GM13976 (cell line): Measurements from ENCODE around the gene BPIFB1.

Experiments used
- DNase-seq: peaks from one replicate; pipeline ENCODE4 v3.0.0; 2012; ENCODE audit warnings: low spot score
- CTCF ChIP-seq: IDR thresholded peaks from 2 replicates; pipeline ENCODE4 v1.5.1; 2012; ENCODE audit warnings: borderline replicate concordance, mild to moderate bottlenecking; ENCODE audit not compliant: insufficient read depth; ENCODE audit errors: extremely low read depth, missing control alignments, control extremely low read depth
- in situ Hi-C: fragments of 300-500 bp; cut with MboI; formaldehyde crosslinking; loops from one replicate; pipeline ENCODE4 v1.12.0; 2022; ENCODE audit warnings: low sequenced_read_pairs, mixed read lengths, inconsistent platforms; ENCODE audit not compliant: unreplicated experiment

BPIFB1 gene

GRCh38 chr20:33280775-33281174, 2.2 kb upstream of the BPIFB1 start:
- TF ChIP-seq CTCF, result no peak
- no peak for DNase-seq
- in situ Hi-C loops, result no loop called here

DNA sequence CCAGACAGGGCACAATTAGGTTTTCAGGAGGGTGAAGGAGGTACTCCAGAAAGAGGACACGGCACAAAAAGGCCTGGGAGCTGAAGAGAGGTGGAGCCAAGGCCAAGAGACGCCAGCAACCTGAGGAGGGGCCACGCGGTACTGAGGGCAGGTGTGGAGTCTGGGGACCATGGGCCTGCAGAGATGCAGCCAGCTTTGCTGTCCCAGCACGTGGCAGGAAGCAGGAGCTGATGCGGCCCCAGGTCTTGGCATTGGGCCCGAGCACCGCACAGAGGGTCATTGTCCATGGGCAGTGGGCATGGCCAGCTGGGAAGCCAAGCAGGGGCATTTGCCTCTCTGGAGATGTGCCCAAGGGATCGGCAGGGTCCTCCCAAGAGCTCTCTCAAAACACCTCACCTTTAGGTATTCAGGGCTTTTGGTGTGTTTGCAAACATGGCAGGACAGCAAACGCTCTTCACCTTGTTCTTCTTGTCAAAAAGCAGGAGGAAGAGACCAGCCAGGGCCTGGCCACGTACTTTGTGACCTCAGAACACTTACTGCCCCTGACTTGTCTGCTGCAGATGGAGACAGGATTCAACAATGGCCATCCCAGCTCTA, 1.4 kb upstream of the BPIFB1 start:
- TF ChIP-seq CTCF, result no peak
- no peak for DNase-seq
- in situ Hi-C loops, result no loop called here

GRCh38 chr20:33282196-33282934, 649 bp upstream of the BPIFB1 start:
- peak; percentile 3 for DNase-seq
- in situ Hi-C loops, result no loop called here
- TF ChIP-seq CTCF, result no peak

DNA sequence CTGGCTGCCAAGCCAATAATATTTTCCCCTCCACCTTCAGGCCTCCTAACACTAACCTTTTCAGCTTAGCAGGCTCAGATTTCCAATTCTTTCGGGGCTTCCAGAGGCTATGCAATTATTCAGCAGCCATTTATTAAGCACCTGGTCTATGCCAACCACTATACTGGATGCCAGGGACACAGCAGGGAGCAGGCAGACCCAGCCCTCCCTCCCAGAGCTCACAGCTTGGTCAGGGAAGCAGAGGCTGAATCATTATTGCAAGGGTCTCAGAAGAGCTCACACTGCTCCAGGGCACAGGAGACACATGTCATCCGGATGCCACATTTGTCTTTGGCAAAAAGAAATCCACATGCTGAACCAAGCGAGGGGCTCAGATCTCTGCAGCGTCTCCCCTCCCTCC, 1.3 kb downstream of the BPIFB1 start:
- TF ChIP-seq CTCF, result no peak
- in situ Hi-C loops, result no loop called here
- peak; percentile 20 for DNase-seq

- DNase-seq, result peak; percentile 2
- TF ChIP-seq CTCF, result no peak
- in situ Hi-C loops, result no loop called here
Measured at GRCh38 chr20:33284937-33285336, 1.9 kb downstream of the BPIFB1 start.

GRCh38 chr20:33285861-33286495, 3.0 kb downstream of the BPIFB1 start:
- no peak for TF ChIP-seq CTCF
- peak; percentile 13 for DNase-seq
- in situ Hi-C loops, result no loop called here

DNA sequence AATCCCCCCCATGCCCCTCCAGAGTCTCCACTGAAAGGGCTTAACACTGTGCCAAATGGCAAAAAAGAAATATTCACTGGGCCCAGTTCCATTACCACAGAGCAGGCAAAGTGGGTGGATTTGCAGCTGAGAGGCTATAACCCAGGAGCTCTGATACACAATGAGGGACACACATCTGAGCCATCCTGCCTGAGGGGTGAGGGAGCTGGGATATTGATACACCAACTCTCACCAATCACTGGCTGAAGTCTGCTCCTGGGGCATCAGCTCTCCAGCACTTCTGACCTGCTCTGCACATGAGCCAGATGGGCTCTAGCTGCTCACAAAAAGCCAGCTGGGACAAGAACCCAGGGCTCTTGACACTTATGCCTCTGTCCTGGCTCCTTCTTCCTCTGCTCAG, 4.9 kb downstream of the BPIFB1 start:
- no peak for TF ChIP-seq CTCF
- in situ Hi-C loops, result no loop called here
- DNase-seq, result no peak
